ENCODE measurements around the gene RAPGEF2. TPM values are rescaled to one million over a fixed set of nuclear protein-coding genes. Genes with fewer than 3 reads are reported as not detected.

The RAPGEF2 gene
- total RNA-seq, 1 experiment from 2014 or later: 37.1 TPM

GRCh38 chr4:159086606-159087005 is 16.3 kb upstream of the RAPGEF2 start:
- no peak overlapping the region for H3K27ac ChIP-seq (ENCODE audit: insufficient read length, low read depth, low read length)
- H4K5ac ChIP-seq (ENCODE audit: insufficient read length, low read depth, low read length): no peak overlapping the region
- H3K9me3 Mint-ChIP-seq: no peaks in the 10 kb centered on the region; a peak in 2 of 5 replicates
- H2BK20ac ChIP-seq (ENCODE audit: low read depth, low read length, poor library complexity, severe bottlenecking): no peak overlapping the region
- H3K27me3 Mint-ChIP-seq (ENCODE audit: low read depth): no peaks in the 10 kb centered on the region
- no peak overlapping the region for H3K4me2 ChIP-seq (ENCODE audit: insufficient read depth, insufficient read length, low read length)
- H3K27ac Mint-ChIP-seq: no peak overlapping the region
- no peaks in the 10 kb centered on the region for H3K4me1 ChIP-seq (ENCODE audit: insufficient read depth, low read length)
- no peak for DNase-seq
- H3K9ac ChIP-seq (ENCODE audit: extremely low read depth, insufficient read length, low read length): no peak overlapping the region
- H2BK5ac ChIP-seq (ENCODE audit: insufficient read length, low read length): no peak overlapping the region
- no peaks in the 10 kb centered on the region for H3K23me2 ChIP-seq (ENCODE audit: insufficient read length, low read depth, low read length, poor library complexity, severe bottlenecking)
- no CpG with 5 or more reads among the region's 2 CpGs for WGBS (ENCODE audit: extremely low coverage, insufficient read length, low lambda C conversion rate)
- no peaks in the 10 kb centered on the region for H3K4me1 Mint-ChIP-seq
- H2BK120ac ChIP-seq (ENCODE audit: low read depth, low read length, poor library complexity, severe bottlenecking): no peak overlapping the region
- H3K27me3 ChIP-seq (ENCODE audit: insufficient read depth, low read length): no peaks in the 10 kb centered on the region; the same call in 1 of the 2 replicates
- H4K8ac ChIP-seq (replicated peaks; ENCODE audit: insufficient read length, low read depth, low read length): no peak overlapping the region
- H2AFZ ChIP-seq (ENCODE audit: low read length): no peak overlapping the region
- H3T11ph ChIP-seq (ENCODE audit: low read length): no peak overlapping the region
- H3K18ac ChIP-seq (ENCODE audit: insufficient read length, low read depth, low read length): no peak overlapping the region
- no peak overlapping the region for H3K4me3 Mint-ChIP-seq
- H3K79me1 ChIP-seq (ENCODE audit: insufficient read depth, low read depth, low read length, poor library complexity, severe bottlenecking): no peaks in the 10 kb centered on the region
- no peak overlapping the region for H2BK12ac ChIP-seq (ENCODE audit: insufficient read length, low read depth, low read length)
- no peak overlapping the region for H2AK5ac ChIP-seq (ENCODE audit: insufficient read length, low read length)
- no peak overlapping the region for H4K91ac ChIP-seq (ENCODE audit: insufficient read length, low read depth, low read length)
- no peaks in the 10 kb centered on the region for H3K9me3 ChIP-seq (ENCODE audit: control insufficient read depth, low read depth, low read length)
- H2BK15ac ChIP-seq (ENCODE audit: low read depth, low read length): no peak overlapping the region
- TF ChIP-seq, protein P1, sequence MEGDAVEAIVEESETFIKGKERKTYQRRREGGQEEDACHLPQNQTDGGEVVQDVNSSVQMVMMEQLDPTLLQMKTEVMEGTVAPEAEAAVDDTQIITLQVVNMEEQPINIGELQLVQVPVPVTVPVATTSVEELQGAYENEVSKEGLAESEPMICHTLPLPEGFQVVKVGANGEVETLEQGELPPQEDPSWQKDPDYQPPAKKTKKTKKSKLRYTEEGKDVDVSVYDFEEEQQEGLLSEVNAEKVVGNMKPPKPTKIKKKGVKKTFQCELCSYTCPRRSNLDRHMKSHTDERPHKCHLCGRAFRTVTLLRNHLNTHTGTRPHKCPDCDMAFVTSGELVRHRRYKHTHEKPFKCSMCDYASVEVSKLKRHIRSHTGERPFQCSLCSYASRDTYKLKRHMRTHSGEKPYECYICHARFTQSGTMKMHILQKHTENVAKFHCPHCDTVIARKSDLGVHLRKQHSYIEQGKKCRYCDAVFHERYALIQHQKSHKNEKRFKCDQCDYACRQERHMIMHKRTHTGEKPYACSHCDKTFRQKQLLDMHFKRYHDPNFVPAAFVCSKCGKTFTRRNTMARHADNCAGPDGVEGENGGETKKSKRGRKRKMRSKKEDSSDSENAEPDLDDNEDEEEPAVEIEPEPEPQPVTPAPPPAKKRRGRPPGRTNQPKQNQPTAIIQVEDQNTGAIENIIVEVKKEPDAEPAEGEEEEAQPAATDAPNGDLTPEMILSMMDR (conservative IDR thresholded peaks at IDR 0.05): no peak
- no peaks in the 10 kb centered on the region for H3K79me2 ChIP-seq (ENCODE audit: insufficient read depth, low read length)
- no peak overlapping the region for H3K23ac ChIP-seq (ENCODE audit: insufficient read length, low read depth, low read length)
- no peak overlapping the region for H3K56ac ChIP-seq (ENCODE audit: insufficient read length, low read depth, low read length)
- no peaks in the 10 kb centered on the region for H3K36me3 Mint-ChIP-seq (ENCODE audit: insufficient read depth in 1 of 3, low read depth in 3 of 3)
- no peak overlapping the region for H3K14ac ChIP-seq (ENCODE audit: insufficient read depth, low read length)
- no peak overlapping the region for H3K4ac ChIP-seq (ENCODE audit: low read depth, low read length)
- H4K20me1 ChIP-seq (ENCODE audit: control insufficient read depth, insufficient read depth, insufficient read length): no peaks in the 10 kb centered on the region
